H1 (cell line): Measurements from ENCODE around the gene PCYT2. TPM values are rescaled to one million over a fixed set of nuclear protein-coding genes. Genes with fewer than 3 reads are reported as not detected.

Source experiments
- CTCF ChIA-PET: fragments of 300-600 bp; sonication (Branson Sonifier 250); formaldehyde crosslinking; loops from one replicate; lab custom pipeline; 2021; ENCODE audit not compliant: partially characterized antibody; lab: Charles Lee
- POLR2A ChIA-PET: fragments of 300-600 bp; sonication (Branson Sonifier 250); formaldehyde crosslinking; loops from one replicate; lab custom pipeline; 2021; ENCODE audit warnings: inconsistent platforms; ENCODE audit not compliant: partially characterized antibody; lab: Charles Lee
- DNase-seq, 2 experiments: peaks; one replicate each; pipeline versions ENCODE4 v3.0.0 to v3.0.0-alpha.2; 2010 to 2022; ENCODE audit warnings: low spot score in 2 of 2, low read depth in 1 of 2, mixed read lengths in 1 of 2
- FAIRE-seq: peaks from 2 replicates; lab custom pipeline; 2011; peaks lifted over from hg19 to GRCh38; lab: Jason Lieb, UNC
- H2AFZ ChIP-seq: 2 replicates; pipeline ENCODE4 v1.8.1; 2012; ENCODE audit warnings: low read length, inconsistent platforms
- H2AK5ac ChIP-seq: 2 replicates; pipeline ENCODE4 v1.6.1; 2013; ENCODE audit warnings: low read depth, low read length
- H2BK120ac ChIP-seq: replicated peaks from 2 replicates; pipeline ENCODE3; 2013; ENCODE audit warnings: low read depth, low read length, inconsistent platforms
- H2BK12ac ChIP-seq: 2 replicates; pipeline ENCODE4 v1.6.1; 2013; ENCODE audit warnings: low read depth, low read length
- H2BK15ac ChIP-seq: 2 replicates; pipeline ENCODE4 v1.6.1; 2013; ENCODE audit warnings: low read length
- H2BK20ac ChIP-seq: 2 replicates; pipeline ENCODE4 v1.6.1; 2013; ENCODE audit warnings: low read length
- H2BK5ac ChIP-seq: 2 replicates; pipeline ENCODE4 v1.6.1; 2013; ENCODE audit warnings: low read depth, low read length
- H3K14ac ChIP-seq: 2 replicates; pipeline ENCODE4 v1.6.1; 2013; ENCODE audit warnings: inconsistent platforms; ENCODE audit not compliant: insufficient read length
- H3K18ac ChIP-seq: 2 replicates; pipeline ENCODE4 v1.6.1; 2013; ENCODE audit warnings: low read length; ENCODE audit errors: extremely low read depth
- H3K23ac ChIP-seq: 2 replicates; pipeline ENCODE4 v1.6.1; 2013; ENCODE audit warnings: inconsistent platforms; ENCODE audit not compliant: insufficient read length
- H3K23me2 ChIP-seq: 2 replicates; pipeline ENCODE4 v1.6.1; 2013; ENCODE audit warnings: low read depth, low read length
- H3K27ac ChIP-seq: 2 replicates; pipeline ENCODE4 v1.6.1; 2011; ENCODE audit warnings: low read depth, low read length, inconsistent platforms
- H3K27me3 ChIP-seq, 4 experiments: replicated peaks in 1 of 4; 1 replicate in 1 of 4; 2 replicates in 3 of 4; pipeline versions ENCODE4 v1.6.1 to v1.8.1; 2011 to 2013; ENCODE audit warnings: low read length in 3 of 4, mild to moderate bottlenecking in 3 of 4, inconsistent platforms in 2 of 4, mixed read lengths in 2 of 4, moderate library complexity in 1 of 4; ENCODE audit not compliant: control insufficient read depth in 3 of 4, insufficient read depth in 3 of 4; ENCODE audit errors: extremely low read depth in 1 of 4
- H3K36me3 ChIP-seq, 4 experiments: 2 replicates each; pipeline versions ENCODE4 v1.6.1 to v1.8.1; 2011 to 2013; ENCODE audit warnings: mild to moderate bottlenecking in 4 of 4, low read length in 3 of 4, moderate library complexity in 2 of 4, control low read depth in 1 of 4, inconsistent platforms in 1 of 4; ENCODE audit not compliant: insufficient read depth in 4 of 4, control insufficient read depth in 2 of 4
- H3K4ac ChIP-seq: replicated peaks from 2 replicates; pipeline ENCODE3; 2013; ENCODE audit warnings: low read length, low read depth, mixed read lengths, inconsistent platforms; ENCODE audit not compliant: insufficient read length
- H3K4me1 ChIP-seq, 4 experiments: replicated peaks in 1 of 4; 1 replicate in 1 of 4; 2 replicates in 3 of 4; pipeline versions ENCODE4 v1.6.1 to v1.8.1; 2011 to 2013; ENCODE audit warnings: low read length in 3 of 4, inconsistent platforms in 2 of 4, mixed read lengths in 1 of 4; ENCODE audit not compliant: insufficient read depth in 4 of 4, control insufficient read depth in 3 of 4
- H3K4me2 ChIP-seq, 2 experiments: 2 replicates each; pipeline versions ENCODE4 v1.6.1 to v1.8.1; 2011 to 2013; ENCODE audit warnings: low read depth in 2 of 2, low read length in 2 of 2, control low read depth in 1 of 2, inconsistent platforms in 1 of 2, mild to moderate bottlenecking in 1 of 2; ENCODE audit not compliant: insufficient read depth in 1 of 2
- H3K4me3 ChIP-seq, 4 experiments: fragments of 200-600, 300-600 bp in 1 of 4; sonication (generic), shearing (Covaris generic), sonication (Bioruptor Twin) in 1 of 4; 2 replicates each; pipeline versions ENCODE4 v1.5.1 to v1.8.1; 2011 to 2016; ENCODE audit warnings: low read length in 4 of 4, low read depth in 3 of 4, control low read depth in 2 of 4, inconsistent platforms in 2 of 4, mild to moderate bottlenecking in 2 of 4, mixed read lengths in 1 of 4, moderate library complexity in 1 of 4; ENCODE audit not compliant: insufficient read depth in 2 of 4; ENCODE audit errors: extremely low read depth in 1 of 4
- H3K56ac ChIP-seq: replicated peaks from 2 replicates; pipeline ENCODE3; 2013; ENCODE audit warnings: low read depth, mild to moderate bottlenecking, mixed read lengths, low read length, inconsistent platforms; ENCODE audit not compliant: insufficient read length
- H3K79me1 ChIP-seq: 2 replicates; pipeline ENCODE4 v1.6.1; 2013; ENCODE audit warnings: low read depth, low read length, control low read depth
- H3K79me2 ChIP-seq, 2 experiments: 2 replicates each; pipeline versions ENCODE4 v1.6.1 to v1.8.1; 2012 to 2013; ENCODE audit warnings: low read length in 2 of 2, mild to moderate bottlenecking in 2 of 2, inconsistent platforms in 1 of 2; ENCODE audit not compliant: insufficient read depth in 2 of 2, control insufficient read depth in 1 of 2
- H3K9ac ChIP-seq, 4 experiments: replicated peaks in 1 of 4; 1 replicate in 1 of 4; 2 replicates in 3 of 4; pipeline versions ENCODE4 v1.6.1 to v1.8.1; 2011 to 2013; ENCODE audit warnings: low read depth in 3 of 4, low read length in 3 of 4, control low read depth in 2 of 4, mild to moderate bottlenecking in 2 of 4, moderate library complexity in 2 of 4, inconsistent platforms in 1 of 4; ENCODE audit errors: extremely low read depth in 1 of 4
- H3K9me3 ChIP-seq, 2 experiments: 2 replicates each; pipeline versions ENCODE4 v1.6.1 to v1.8.1; 2012 to 2013; ENCODE audit warnings: mild to moderate bottlenecking in 2 of 2, moderate library complexity in 2 of 2, control low read depth in 1 of 2, inconsistent platforms in 1 of 2, low read depth in 1 of 2, low read length in 1 of 2, mixed read lengths in 1 of 2; ENCODE audit not compliant: insufficient read depth in 2 of 2
- H4K20me1 ChIP-seq, 2 experiments: replicated peaks in 1 of 2; 2 replicates each; pipeline versions ENCODE3 to v1.8.1; 2011 to 2013; ENCODE audit warnings: inconsistent platforms in 2 of 2, low read length in 2 of 2, mild to moderate bottlenecking in 1 of 2; ENCODE audit not compliant: insufficient read depth in 2 of 2, control insufficient read depth in 1 of 2
- H4K5ac ChIP-seq: 2 replicates; pipeline ENCODE4 v1.6.1; 2013; ENCODE audit warnings: low read length, low read depth, mixed read lengths, inconsistent platforms; ENCODE audit not compliant: insufficient read length
- H4K8ac ChIP-seq: 2 replicates; pipeline ENCODE4 v1.8.0; 2013; ENCODE audit warnings: mild to moderate bottlenecking, moderate library complexity, low read length, inconsistent platforms; ENCODE audit not compliant: insufficient read depth; ENCODE audit errors: extremely low read depth
- H4K91ac ChIP-seq: replicated peaks from 2 replicates; pipeline ENCODE3; 2013; ENCODE audit warnings: low read length, mixed read lengths, inconsistent platforms; ENCODE audit not compliant: insufficient read length
- JUN ChIP-seq: IDR thresholded peaks from 2 replicates; pipeline ENCODE4 v1.6.1; 2011; ENCODE audit warnings: low read depth, mild to moderate bottlenecking, improper control_type of control experiment, low read length
- RNF2 ChIP-seq: fragments of 200-900, 300-1000 bp; sonication (generic); IDR thresholded peaks from 2 replicates; pipeline ENCODE4 v1.7.1; 2016; ENCODE audit warnings: borderline replicate concordance, low read depth, mild to moderate bottlenecking, antibody characterized with exemption, low read length; ENCODE audit not compliant: poor library complexity, severe bottlenecking; ENCODE audit errors: missing control alignments
- SIX5 ChIP-seq: IDR thresholded peaks from 2 replicates; pipeline ENCODE4 v1.6.1; 2011; ENCODE audit warnings: mild to moderate bottlenecking, low read depth, low read length
- WGBS, 2 experiments: shearing (Covaris generic) in 1 of 2; methylation state at CpG; one replicate each; pipeline versions ENCODE4 v1.1.6 to v1.1.7; 2013 to 2015; ENCODE audit warnings: low lambda C conversion rate in 2 of 2, mixed read lengths in 2 of 2, inconsistent platforms in 1 of 2, low coverage in 1 of 2, missing lambda C conversion rate in 1 of 2; ENCODE audit not compliant: insufficient replicate concordance in 2 of 2, insufficient coverage in 1 of 2, insufficient read length in 1 of 2; ENCODE audit errors: extremely low coverage in 1 of 2, missing lambda C conversion rate in 1 of 2; 5-methylcytosine and 5-hydroxymethylcytosine counted together
- polyA plus RNA-seq, 7 experiments: library from polyadenylated mRNA; depleted of rRNA in 3 of 7; stranded (reverse) in 5 of 7; unstranded in 2 of 7; fragments of >200 nt in 5 of 7; fragments of 200-250 nt in 2 of 7; gene quantifications; 1 replicate in 5 of 7; 2 replicates in 1 of 7; 4 replicates in 1 of 7; pipeline versions ENCODE4 v1.2.1 to v1.2.3, GENCODE V29; 2011 to 2013; ENCODE audit warnings: missing spikeins in 2 of 7, mixed read lengths in 2 of 7
- total RNA-seq: library from RNA; stranded (reverse); fragmentation: NEBNext Ultra II Directional; extraction: Animal tissue kit (Norgen Biotek cat#: 25700); gene quantifications from 2 replicates; pipeline ENCODE4 v1.2.1, GENCODE V29; 2021

Gene PCYT2
- total and polyA plus RNA-seq, 2 of the 8 experiments (the other 6 are each of a cell fraction or from before 2014, with no cell fraction given), result 29.9 to 31.3 TPM

GRCh38 chr17:81879121-81879520 is 32.1 kb downstream of the PCYT2 start:
- Histone ChIP-seq H3K18ac (no peak overlapping the region), H3K23ac (no peak overlapping the region), H2BK12ac (no peak overlapping the region), H3K79me1 (no peaks in the 10 kb centered on the region), H3K9ac (no peak overlapping the region), H2BK15ac (no peak overlapping the region), H2AK5ac (no peak overlapping the region), H2BK120ac (no peak overlapping the region), H3K4ac (no peak overlapping the region), H4K20me1 (peaks cover 0 to 2% of the 10 kb centered on the region in 2 experiments), H3K9me3 (no peaks in the 10 kb centered on the region), H2AFZ (no peak overlapping the region), H3K4me3 (no peak overlapping the region), H3K14ac (no peak overlapping the region), H3K27ac (no peak overlapping the region), H3K36me3 (peaks cover 4 to 23% (median 8%) of the 10 kb centered on the region in 4 experiments), H3K4me1 (no peaks in the 10 kb centered on the region), H2BK5ac (no peak overlapping the region), H3K27me3 (no peaks in the 10 kb centered on the region), H4K5ac (no peak overlapping the region), H4K8ac (no peak overlapping the region), H4K91ac (no peak overlapping the region), H2BK20ac (no peak overlapping the region), H3K56ac (no peak overlapping the region), H3K4me2 (no peak overlapping the region), H3K79me2 (no peaks in the 10 kb centered on the region), H3K23me2 (no peaks in the 10 kb centered on the region)
- POLR2A ChIA-PET, result interaction anchor here (0.6 to 10.5 kb wide), 10 partner anchors 9 to 219 kb away, joined by 3 to 151 read pairs (median 6); partner anchors contain the start of genes ALYREF, ANAPC11, ARL16 and HGS
- CTCF ChIA-PET, result interaction anchor here (0.9 to 1.4 kb wide), 4 partner anchors 10 to 109 kb away, joined by 3 to 4 read pairs (median 3); no protein-coding TSS in a partner anchor
- WGBS, 2 experiments, result 84% methylated on average over 5 of the region's 5 CpGs; no CpG with 5 or more reads in 1 of the 2 experiments
- FAIRE-seq (no peak), DNase-seq (no peak)
- TF ChIP-seq JUN, result no peak
- no peak for TF ChIP-seq SIX5
- no peak for TF ChIP-seq RNF2
